ENCODE data around the gene DYRK4.

Gene DYRK4

DNA sequence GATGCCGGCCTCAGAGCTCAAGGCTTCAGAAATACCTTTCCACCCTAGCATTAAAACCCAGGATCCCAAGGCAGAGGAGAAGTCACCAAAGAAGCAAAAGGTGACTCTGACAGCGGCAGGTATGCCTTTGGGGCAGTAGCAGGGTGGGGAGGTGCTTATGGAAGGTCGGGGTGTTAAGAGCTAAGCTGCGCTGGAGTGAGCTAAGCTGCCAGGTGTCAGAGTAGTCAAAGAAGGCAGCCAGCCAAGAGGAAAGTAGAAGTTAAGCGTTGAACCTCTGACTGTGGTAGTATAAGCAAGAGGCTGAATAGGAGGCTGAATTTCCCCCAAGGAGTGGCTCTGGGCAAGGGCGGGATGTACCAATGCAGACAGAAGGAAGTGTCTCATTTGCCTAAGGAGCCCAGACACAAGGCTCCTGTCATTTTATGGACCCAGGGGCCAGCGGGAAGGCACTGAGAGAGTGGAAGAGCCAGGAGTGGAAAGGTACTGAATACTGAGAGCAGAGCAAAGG, 29.2 kb downstream of the DYRK4 start:
- Histone ChIP-seq H3K9me2 (replicated peaks; ENCODE audit: insufficient read depth, low read length) (no peaks in the 10 kb centered on the region), H4K20me1 (ENCODE audit: low read depth, low read length) (no peaks in the 10 kb centered on the region), H3K4me2 (ENCODE audit: low read depth, low read length, poor library complexity, severe bottlenecking) (no peak overlapping the region), H3K9me3 (ENCODE audit: insufficient read depth, low read length) (no peaks in the 10 kb centered on the region), H3K79me2 (ENCODE audit: insufficient read depth, low read length) (no peaks in the 10 kb centered on the region), H2AFZ (ENCODE audit: low read depth, low read length, severe bottlenecking) (no peak overlapping the region), H3K27me3 (ENCODE audit: low read length) (no peaks in the 10 kb centered on the region), H3K4me3 (ENCODE audit: insufficient read depth, low read length, poor library complexity, severe bottlenecking) (no peak overlapping the region), H3K36me3 (ENCODE audit: low read length) (no peaks in the 10 kb centered on the region), H3K9ac (ENCODE audit: low read length) (no peak overlapping the region), H3K27ac (ENCODE audit: low read depth, low read length) (no peak overlapping the region), H3F3A (ENCODE audit: insufficient read depth) (no peaks in the 10 kb centered on the region)
- TF ChIP-seq CTCF (IDR thresholded peaks at IDR 0.05; ENCODE audit: insufficient read depth, low read length, poor library complexity, severe bottlenecking): no peak
- TF ChIP-seq EZH2phosphoT487 (conservative IDR thresholded peaks at IDR 0.05; ENCODE audit: low read length): no peak

- Histone ChIP-seq H3K36me3 (ENCODE audit: low read length) (no peaks in the 10 kb centered on the region), H3F3A (ENCODE audit: insufficient read depth) (no peaks in the 10 kb centered on the region), H3K9ac (ENCODE audit: low read length) (no peak overlapping the region), H3K9me3 (ENCODE audit: insufficient read depth, low read length) (no peaks in the 10 kb centered on the region), H3K4me2 (ENCODE audit: low read depth, low read length, poor library complexity, severe bottlenecking) (no peak overlapping the region), H3K9me2 (replicated peaks; ENCODE audit: insufficient read depth, low read length) (no peaks in the 10 kb centered on the region), H3K27me3 (ENCODE audit: low read length) (no peaks in the 10 kb centered on the region), H2AFZ (ENCODE audit: low read depth, low read length, severe bottlenecking) (no peak overlapping the region), H3K79me2 (ENCODE audit: insufficient read depth, low read length) (no peaks in the 10 kb centered on the region), H3K27ac (ENCODE audit: low read depth, low read length) (no peak overlapping the region), H4K20me1 (ENCODE audit: low read depth, low read length) (no peaks in the 10 kb centered on the region), H3K4me3 (ENCODE audit: insufficient read depth, low read length, poor library complexity, severe bottlenecking) (no peak overlapping the region)
- no peak for TF ChIP-seq EZH2phosphoT487 (conservative IDR thresholded peaks at IDR 0.05; ENCODE audit: low read length)
- no peak for TF ChIP-seq CTCF (IDR thresholded peaks at IDR 0.05; ENCODE audit: insufficient read depth, low read length, poor library complexity, severe bottlenecking)
These were observed 33.9 kb downstream of the DYRK4 start for GRCh38 chr12:4595881-4596280.

DNA sequence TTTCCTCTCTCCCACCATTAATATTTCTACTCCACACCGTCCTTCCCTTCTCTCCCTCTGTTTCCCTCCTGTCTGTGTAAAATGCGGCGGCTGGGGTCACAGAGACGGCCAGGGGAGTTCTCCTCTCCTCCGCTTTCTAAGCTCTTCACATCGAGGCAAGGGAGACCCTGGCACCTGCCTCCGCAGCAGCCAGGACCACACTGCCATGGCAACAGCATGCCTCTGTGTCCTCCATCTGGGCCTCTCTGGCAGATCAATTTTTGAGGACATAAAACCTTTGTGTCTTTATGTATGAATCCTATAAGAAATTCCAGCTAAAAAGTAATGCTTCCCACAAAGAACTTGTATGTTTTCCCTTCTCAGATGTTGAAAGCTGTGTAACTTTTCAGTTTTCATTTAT, 41.4 kb downstream of the DYRK4 start:
- H3K9ac ChIP-seq (ENCODE audit: low read length): no peak overlapping the region
- no peaks in the 10 kb centered on the region for H3K27me3 ChIP-seq (ENCODE audit: low read length)
- TF ChIP-seq CTCF (IDR thresholded peaks at IDR 0.05; ENCODE audit: insufficient read depth, low read length, poor library complexity, severe bottlenecking) (no peak), EZH2phosphoT487 (conservative IDR thresholded peaks at IDR 0.05; ENCODE audit: low read length) (no peak)
- peaks cover 11% of the 10 kb centered on the region for H3K79me2 ChIP-seq (ENCODE audit: insufficient read depth, low read length)
- H3K4me3 ChIP-seq (ENCODE audit: insufficient read depth, low read length, poor library complexity, severe bottlenecking): no peak overlapping the region
- H3K36me3 ChIP-seq (ENCODE audit: low read length): no peaks in the 10 kb centered on the region
- H3F3A ChIP-seq (ENCODE audit: insufficient read depth): no peaks in the 10 kb centered on the region
- H4K20me1 ChIP-seq (ENCODE audit: low read depth, low read length): no peaks in the 10 kb centered on the region
- H3K4me2 ChIP-seq (ENCODE audit: low read depth, low read length, poor library complexity, severe bottlenecking): no peak overlapping the region
- H2AFZ ChIP-seq (ENCODE audit: low read depth, low read length, severe bottlenecking): no peak overlapping the region
- H3K27ac ChIP-seq (ENCODE audit: low read depth, low read length): no peak overlapping the region
- no peaks in the 10 kb centered on the region for H3K9me3 ChIP-seq (ENCODE audit: insufficient read depth, low read length)
- no peaks in the 10 kb centered on the region for H3K9me2 ChIP-seq (replicated peaks; ENCODE audit: insufficient read depth, low read length)
